Stimulated activated CD4-positive, alpha-beta T cell treated with anti-CD3 and anti-CD28 coated beads, Interleukin-12 subunit alpha, Interleukin-12 subunit beta, amount 100 ng/mL, for 24 hours (primary cell): Measurements from ENCODE around the gene CSNK1G2.

ENCODE experiments used
- DNase-seq, 2 experiments: peaks; one replicate each; pipeline ENCODE4 v3.0.0-alpha.2; 2020; ENCODE audit warnings: low read depth in 2 of 2

CSNK1G2 gene

DNA sequence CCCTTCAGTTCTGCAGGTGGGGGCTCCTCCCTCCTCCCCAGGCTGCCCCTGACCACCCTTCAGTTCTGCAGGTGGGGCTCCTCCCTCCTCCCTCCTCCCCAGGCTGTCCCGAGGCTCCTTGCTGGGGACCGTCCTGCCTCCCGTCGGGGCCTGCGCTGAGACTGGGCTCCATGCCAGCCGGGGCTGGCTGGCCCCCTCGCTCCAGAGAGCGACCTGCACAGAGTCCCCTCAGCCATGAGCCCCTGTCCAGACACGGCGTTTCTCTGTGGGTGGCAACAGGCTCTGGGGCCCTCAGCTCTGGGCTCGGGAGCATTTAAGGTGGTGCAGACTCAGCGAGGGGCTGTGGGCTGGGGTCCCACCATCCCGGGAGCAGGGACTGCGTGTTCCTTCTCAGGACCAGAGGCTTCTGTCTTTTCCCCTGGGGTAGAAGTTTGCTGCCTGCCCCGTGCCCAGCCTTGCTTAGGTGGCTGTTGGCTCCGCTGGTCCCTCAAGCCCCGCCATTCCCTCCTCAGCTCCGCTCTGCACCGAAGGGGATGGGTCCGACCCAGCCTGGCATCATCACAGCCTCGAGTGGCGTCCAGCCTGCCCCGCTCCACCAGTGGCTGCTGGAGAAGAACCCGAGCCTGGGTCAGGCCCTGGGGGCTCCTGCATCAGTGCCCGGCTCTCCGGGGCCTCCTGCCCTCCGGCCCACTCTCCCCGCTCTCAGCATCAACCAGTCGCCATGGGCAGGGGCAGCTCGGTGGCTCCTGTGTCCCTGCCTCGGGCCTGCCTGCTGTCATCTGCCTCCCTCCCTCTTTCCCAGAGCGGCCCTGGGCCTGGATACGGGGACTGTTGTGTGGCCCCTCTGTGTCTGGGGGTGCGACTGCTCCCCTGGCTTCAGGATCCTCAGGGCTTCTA is 27.6 kb downstream of the CSNK1G2 start:
- DNase-seq: no peak

- DNase-seq: no peak
Observed at GRCh38 chr19:1969176-1970002, 28.4 kb downstream of the CSNK1G2 start.

- DNase-seq: no peak
Observed at GRCh38 chr19:1970003-1970805, 29.2 kb downstream of the CSNK1G2 start.

DNA sequence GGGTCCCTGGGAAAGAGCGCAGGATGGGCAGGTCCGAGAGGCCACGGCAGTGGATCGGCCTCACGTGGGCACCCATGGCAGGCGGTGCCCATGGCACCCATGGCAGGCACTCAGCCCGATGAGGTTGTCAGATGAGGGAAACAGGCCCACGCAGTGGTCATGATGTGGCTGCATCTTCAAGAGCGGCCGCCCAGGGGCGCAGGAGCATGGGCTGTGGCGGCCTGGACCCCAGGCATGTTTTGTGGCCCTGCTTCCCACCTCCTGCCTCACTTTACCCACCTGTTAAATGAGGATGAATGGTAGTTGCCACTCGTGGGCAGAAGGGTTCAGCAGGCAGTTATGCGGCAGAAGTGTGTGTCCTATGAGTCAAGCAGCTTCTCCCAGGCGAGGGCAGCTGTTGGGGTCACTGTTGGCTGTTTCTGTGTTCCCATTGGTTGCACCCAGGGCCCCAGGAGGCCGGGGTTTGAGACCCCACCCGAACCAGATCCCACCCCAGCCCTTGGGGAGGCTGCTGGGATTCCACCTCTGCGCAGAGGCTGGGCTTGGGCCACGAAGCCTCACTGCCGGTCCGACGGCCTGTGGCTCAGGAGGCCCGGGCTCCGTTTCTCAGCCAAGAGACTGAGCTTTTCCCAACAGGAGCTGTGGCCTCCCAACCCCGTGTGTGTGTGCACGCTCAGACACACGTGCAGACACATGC is 30.0 kb downstream of the CSNK1G2 start:
- no peak for DNase-seq

- DNase-seq: no peak
Observed at GRCh38 chr19:1974381-1975161, 33.6 kb downstream of the CSNK1G2 start.

GRCh38 chr19:1975162-1975480 is 34.1 kb downstream of the CSNK1G2 start:
- DNase-seq: no peak

DNA sequence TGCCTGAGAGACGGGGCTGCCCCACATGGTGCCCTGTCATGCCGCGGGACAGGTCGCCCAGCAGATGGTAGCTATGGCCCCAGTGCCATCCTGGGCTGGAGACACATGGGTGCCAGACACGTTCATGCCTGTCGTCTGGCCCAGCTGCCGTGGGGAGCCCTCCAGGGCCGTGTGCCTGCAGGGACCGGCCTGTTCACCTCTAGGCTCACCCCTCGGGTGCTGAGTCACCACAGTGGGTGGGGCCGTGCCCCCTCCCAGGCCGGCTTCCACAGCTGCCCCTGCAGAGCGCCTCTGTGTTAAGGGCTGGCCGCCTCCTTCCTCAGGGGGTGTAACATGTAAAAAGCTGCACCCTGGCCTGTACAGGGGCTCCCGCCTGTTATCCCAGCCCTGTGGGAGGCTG is 36.1 kb downstream of the CSNK1G2 start:
- DNase-seq: no peak

DNA sequence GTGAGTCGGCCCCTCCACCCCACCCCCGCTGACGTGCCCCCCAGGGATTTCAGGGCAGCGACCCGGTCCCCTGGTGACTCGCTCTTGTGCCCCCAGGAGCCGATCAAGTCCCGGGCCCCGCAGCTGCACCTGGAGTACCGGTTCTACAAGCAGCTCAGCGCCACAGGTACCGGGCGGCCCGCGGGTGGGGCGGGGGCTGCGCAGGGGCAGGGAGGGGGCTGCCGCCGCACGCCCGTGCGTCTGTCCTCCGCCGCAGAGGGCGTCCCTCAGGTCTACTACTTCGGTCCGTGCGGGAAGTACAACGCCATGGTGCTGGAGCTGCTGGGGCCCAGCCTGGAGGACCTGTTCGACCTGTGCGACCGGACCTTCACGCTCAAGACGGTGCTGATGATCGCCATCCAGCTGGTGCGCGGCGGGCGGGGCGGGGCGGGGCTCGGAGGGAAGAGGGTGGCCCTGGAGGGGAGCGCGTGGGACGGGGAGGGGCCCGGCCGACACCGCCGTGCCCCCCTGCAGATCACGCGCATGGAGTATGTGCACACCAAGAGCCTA is 37.4 kb downstream of the CSNK1G2 start:
- DNase-seq: no peak

GRCh38 chr19:1979017-1979416 is 38.0 kb downstream of the CSNK1G2 start:
- DNase-seq: no peak

DNA sequence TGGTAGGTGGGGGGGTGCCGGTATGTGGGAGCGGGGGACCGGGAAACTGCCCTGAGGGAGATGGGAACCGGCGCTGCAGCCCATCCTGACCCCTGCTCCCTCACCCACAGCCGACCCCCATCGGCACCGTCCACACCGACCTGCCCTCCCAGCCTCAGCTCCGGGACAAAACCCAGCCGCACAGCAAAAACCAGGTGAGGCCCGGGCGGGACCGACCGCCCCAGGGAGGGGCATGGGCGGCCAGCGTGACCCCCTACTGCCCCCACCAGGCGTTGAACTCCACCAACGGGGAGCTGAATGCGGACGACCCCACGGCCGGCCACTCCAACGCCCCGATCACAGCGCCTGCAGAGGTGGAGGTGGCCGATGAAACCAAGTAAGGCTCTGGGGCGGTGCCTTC is 38.7 kb downstream of the CSNK1G2 start:
- no peak for DNase-seq

DNA sequence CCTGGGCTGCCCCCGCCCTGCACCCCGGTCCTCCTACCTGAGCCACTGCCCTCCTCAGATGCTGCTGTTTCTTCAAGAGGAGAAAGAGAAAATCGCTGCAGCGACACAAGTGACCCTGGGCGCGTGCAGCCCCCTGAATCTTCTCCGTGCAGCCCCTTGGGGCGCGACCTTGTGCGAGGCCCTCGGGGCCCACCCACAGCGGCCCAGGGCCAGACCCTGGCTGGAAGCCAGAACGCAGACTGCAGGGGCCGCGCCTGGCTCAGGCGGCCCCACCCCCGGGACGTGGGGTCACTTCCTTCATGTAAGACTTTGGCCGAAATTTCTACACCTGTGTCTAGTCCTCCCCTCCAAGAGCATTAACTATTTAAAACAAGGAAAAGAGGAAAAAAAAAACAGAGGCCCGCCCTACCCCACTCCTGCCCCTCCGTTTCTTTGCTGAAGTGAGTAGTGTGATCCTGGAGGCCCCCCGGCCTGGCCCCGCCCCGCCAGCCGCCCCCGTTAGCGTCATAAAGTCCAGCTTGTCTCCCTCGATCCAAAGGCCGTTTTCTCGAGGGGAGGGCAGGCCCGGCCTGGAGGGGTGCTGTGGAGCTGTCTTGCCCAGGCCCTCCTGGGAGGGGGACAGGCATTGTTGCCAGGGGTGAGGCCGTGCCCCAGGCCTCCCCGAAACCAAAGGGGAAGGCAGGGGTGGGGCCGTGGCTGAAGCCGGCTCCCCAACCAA is 39.3 kb downstream of the CSNK1G2 start:
- DNase-seq: no peak

- DNase-seq: no peak
Observed at GRCh38 chr19:1980809-1981181, 39.8 kb downstream of the CSNK1G2 start.

- DNase-seq: no peak
Observed at GRCh38 chr19:1981253-1981652, 40.3 kb downstream of the CSNK1G2 start.

GRCh38 chr19:1984357-1984756 is 43.4 kb downstream of the CSNK1G2 start:
- no peak for DNase-seq

- no peak for DNase-seq
Observed at GRCh38 chr19:1985588-1986356, 44.8 kb downstream of the CSNK1G2 start.

DNA sequence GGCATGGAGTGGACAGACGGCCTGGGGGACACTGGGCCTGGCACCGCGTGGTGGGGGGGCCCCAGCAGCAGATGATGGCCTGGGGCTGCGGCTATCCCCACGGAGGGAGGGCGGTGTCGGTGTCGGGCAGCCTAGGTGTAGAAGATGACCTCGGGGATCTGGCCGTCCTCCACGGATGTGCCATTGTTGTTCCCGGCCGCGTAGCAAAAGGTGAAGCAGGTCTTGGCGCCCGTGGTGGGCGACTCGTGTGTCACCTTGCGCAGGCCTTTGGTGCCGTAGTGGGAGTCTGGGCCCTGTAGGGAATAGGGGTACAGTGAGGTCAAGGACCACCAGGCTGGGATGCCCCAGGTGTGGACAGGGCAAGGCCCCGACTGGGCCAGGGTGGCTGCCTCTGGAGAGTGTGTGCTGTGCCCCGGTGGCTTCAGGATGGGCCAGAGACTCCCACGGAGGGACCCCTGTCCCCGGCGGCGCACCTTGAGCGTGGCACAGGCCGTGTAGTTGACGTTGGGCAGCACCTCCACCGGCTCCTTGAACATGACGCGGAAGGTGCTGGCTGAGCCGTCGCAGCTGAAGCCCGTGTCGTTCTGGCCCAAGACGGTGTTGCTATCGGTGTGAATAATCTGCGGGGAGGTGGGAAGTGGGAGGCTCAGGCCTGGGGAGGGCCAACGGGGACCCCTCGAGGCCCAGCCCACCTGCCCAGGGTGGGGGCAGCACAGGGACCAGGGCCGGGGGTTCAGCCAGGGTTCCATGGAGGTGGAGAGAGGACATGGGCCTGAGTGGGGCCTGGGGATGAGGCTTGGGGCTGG is 45.6 kb downstream of the CSNK1G2 start:
- no peak for DNase-seq

DNA sequence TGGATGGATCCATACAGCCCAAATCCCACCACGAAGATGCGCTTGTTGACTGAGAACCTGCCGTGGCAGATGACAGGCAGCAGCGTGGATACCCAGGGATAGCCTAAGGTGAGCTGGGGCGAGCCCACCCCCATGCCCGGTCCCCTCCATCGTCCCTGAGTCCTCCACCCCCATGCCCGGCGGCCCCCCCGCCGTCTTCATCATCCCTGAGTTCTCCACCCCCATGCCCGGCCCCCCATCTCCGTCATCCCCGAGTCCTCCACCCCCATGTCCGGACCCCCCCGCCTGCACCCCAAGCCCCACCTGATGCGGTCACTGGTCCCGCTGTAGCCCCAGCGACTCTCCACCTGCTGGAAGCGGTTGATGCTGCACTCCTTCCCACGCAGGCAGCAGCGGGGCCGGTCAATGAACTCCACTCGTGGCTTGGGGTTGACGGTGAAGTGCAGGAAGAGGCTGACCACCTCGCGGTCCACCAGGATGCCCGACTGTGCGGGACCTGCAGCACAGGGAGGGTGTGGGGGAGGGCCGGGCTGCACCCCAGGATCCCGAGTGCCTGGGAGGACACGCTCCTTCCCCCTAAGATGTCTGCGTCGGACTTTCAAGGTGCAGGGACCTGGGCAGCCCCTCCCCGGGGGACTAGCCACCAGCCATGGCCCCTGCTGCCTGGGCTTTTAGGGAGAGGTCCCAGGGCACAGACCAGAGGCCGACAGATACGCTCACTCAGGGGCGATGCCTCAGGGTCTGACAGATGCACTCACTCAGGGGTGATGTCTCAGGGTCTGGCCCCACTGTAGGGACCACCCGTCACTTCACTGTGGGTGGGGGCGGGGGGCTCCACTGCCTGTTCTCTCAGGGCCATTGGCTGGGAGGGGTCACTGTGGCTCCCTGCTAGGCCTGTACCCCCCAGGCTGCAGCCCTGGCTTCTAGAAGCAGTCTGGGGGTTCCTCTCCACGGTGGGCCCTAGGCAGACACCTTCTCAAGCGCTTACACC is 46.5 kb downstream of the CSNK1G2 start:
- DNase-seq: no peak
